GM06990 (cell line): ENCODE data around the gene LAYN.

Experiments used
- DNase-seq: peaks from one replicate; pipeline ENCODE4 v3.0.0-alpha.2; 2011; ENCODE audit not compliant: insufficient read length; ENCODE audit errors: extremely low read depth
- H3K27me3 ChIP-seq: replicated peaks from 2 replicates; pipeline ENCODE4 v1.6.0; 2011; ENCODE audit warnings: low read length; ENCODE audit not compliant: control insufficient read depth, insufficient read depth
- H3K36me3 ChIP-seq: 2 replicates; pipeline ENCODE4 v1.5.1; 2011; ENCODE audit warnings: low read length; ENCODE audit not compliant: control insufficient read depth, insufficient read depth
- H3K4me3 ChIP-seq: replicated peaks from 2 replicates; pipeline ENCODE4 v1.5.1; 2011; ENCODE audit warnings: low read depth, mild to moderate bottlenecking, control low read depth, low read length
- TF ChIP-seq, protein P1 (sequence below): IDR thresholded peaks from 2 replicates; pipeline ENCODE4 v1.5.1; 2011; ENCODE audit warnings: low read length, control low read depth, mild to moderate bottlenecking, inconsistent platforms; ENCODE audit not compliant: insufficient read depth, poor library complexity, severe bottlenecking

Gene LAYN

DNA sequence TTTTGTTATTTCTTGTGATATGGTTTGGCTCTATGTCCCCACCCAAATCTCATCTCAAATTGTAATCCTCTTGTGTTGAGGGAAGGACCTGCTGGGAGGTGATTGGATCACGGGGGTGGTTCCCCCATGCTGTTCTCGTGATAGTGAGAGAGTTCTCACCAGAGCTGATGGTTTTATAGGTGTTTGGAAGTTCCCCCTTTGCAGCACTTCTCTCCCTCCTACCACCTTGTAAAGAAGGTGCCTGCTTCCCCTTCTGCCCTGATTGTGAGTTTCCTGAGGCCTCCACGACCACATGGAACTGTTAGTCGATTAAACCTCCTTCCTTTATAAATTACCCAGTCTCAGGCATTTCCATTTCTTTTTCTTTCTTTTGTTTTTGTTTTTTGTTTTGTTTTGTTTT lies 37.3 kb downstream of the LAYN start:
- H3K36me3 ChIP-seq: no peaks in the 10 kb centered on the region
- TF ChIP-seq, protein P1, sequence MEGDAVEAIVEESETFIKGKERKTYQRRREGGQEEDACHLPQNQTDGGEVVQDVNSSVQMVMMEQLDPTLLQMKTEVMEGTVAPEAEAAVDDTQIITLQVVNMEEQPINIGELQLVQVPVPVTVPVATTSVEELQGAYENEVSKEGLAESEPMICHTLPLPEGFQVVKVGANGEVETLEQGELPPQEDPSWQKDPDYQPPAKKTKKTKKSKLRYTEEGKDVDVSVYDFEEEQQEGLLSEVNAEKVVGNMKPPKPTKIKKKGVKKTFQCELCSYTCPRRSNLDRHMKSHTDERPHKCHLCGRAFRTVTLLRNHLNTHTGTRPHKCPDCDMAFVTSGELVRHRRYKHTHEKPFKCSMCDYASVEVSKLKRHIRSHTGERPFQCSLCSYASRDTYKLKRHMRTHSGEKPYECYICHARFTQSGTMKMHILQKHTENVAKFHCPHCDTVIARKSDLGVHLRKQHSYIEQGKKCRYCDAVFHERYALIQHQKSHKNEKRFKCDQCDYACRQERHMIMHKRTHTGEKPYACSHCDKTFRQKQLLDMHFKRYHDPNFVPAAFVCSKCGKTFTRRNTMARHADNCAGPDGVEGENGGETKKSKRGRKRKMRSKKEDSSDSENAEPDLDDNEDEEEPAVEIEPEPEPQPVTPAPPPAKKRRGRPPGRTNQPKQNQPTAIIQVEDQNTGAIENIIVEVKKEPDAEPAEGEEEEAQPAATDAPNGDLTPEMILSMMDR: no peak

DNA sequence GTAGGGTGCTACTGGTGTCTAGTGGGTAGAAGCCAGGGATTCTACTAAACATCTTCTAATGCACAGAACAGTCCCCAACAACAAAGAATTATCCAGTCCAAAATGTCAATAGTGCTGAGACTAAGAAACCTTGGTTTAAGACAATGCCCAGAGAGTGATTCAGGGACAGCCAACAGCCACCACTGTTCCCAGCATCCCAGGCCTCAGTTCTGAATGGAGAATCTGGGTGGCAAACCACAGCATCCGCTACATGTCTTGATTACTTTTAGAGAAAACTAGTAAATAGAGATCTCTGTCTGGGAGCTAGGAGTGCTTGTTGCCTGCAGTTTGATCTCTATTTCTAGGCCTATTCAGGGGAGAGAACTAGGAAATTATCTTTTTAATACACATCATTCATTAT lies 40.8 kb downstream of the LAYN start:
- TF ChIP-seq, protein P1: no peak
- H3K36me3 ChIP-seq: no peaks in the 10 kb centered on the region
- H3K4me3 ChIP-seq: no peak overlapping the region
- H3K27me3 ChIP-seq: no peaks in the 10 kb centered on the region
- DNase-seq: no peak

More for the DNA sequence above, 37.3 kb downstream of the LAYN start:
- no peak for DNase-seq
- H3K27me3 ChIP-seq: no peaks in the 10 kb centered on the region
- H3K4me3 ChIP-seq: no peak overlapping the region

DNA sequence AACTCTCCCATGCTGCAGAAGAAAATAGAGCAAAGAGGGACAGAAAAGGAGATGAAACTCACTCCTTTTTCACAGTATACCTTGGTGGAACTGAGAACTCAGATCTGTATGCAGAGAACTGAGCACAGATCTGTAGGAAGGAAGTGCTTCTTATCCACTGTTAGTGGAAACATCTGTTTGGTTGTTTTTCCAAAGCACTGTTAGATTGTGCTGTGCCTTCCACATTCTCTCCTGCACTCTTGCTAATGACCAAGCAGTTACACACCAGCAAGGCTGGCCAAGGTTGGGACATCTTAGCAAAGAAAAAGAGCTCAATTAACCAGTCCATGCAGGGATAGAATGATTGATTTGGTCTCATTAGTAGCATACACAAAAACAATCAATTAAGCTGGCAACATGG lies 41.6 kb downstream of the LAYN start:
- no peaks in the 10 kb centered on the region for H3K36me3 ChIP-seq
- no peak overlapping the region for H3K4me3 ChIP-seq
- DNase-seq: no peak
- H3K27me3 ChIP-seq: no peaks in the 10 kb centered on the region
- TF ChIP-seq, protein P1: no peak

DNA sequence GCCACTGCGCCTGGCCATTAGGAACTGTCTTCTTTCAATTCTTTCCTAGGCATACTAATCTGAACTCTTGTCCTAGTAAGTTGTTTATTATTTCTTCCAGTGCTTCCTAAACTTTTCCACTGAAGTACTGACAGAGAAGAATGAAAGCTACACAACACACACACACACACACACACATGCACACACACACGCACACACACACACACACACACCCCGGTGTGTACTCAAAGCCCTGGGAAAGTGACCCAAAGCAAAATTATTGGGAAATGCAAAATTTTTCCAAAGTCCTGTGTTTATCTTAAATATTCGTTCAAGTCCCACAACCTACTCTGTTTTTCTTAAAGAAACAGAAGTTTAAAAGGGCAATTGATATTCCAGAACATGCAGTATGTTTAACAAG lies 42.4 kb downstream of the LAYN start:
- Histone ChIP-seq H3K4me3 (no peak overlapping the region), H3K36me3 (no peaks in the 10 kb centered on the region), H3K27me3 (no peaks in the 10 kb centered on the region)
- DNase-seq: no peak
- TF ChIP-seq, protein P1: no peak

DNA sequence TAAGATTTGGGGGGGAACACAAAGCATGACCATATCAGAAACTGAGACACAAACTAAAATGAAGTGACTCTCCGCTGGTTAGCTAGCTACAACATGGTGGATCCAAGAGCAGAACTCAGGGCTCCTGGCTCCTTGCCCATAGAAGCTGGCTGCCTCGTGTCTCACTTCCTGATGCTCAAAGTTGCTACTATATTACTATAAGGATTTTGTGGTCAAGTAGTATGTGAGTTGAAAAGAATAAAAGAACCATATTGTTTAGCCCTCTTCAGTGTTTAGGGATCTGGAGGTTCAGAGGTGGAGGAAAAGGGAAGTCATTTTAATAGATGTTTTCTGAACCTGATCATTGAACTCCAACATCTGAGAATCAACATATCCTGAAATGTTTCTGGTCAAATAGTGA lies 44.9 kb downstream of the LAYN start:
- Histone ChIP-seq H3K27me3 (no peaks in the 10 kb centered on the region), H3K36me3 (no peaks in the 10 kb centered on the region), H3K4me3 (no peak overlapping the region)
- TF ChIP-seq, protein P1: no peak
- no peak for DNase-seq

DNA sequence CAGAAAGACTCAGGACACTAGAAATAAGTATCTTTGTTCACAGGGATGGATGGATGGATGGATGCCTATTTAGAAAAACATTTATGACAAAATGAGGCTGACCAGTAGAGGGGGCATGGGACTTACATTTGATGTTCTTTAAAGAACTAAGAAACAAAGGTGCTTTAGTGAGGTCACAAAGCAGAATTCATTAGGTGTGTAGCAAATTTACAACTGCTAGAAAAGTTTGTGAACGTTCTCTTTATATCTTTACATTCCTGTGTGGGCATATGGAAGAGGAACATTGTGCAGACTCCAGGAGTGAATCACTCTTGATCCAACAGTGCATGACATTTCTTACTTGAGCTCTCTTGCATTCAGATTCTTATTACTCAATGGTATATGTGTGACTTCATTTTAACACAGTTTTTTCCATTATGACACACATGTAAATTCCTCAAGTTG lies 45.9 kb downstream of the LAYN start:
- no peak overlapping the region for H3K4me3 ChIP-seq
- TF ChIP-seq, protein P1: peak; percentile 60
- no peaks in the 10 kb centered on the region for H3K36me3 ChIP-seq
- no peaks in the 10 kb centered on the region for H3K27me3 ChIP-seq
- DNase-seq: no peak
